HCT116 (cell line): ENCODE data around the gene CACNA2D3. TPM values are rescaled to one million over a fixed set of nuclear protein-coding genes. Genes with fewer than 3 reads are reported as not detected.

Experiments
- ATAC-seq: fragments of 200-7000 bp; cut with Tn5 transposase; 2 replicates; pipeline ENCODE4 v1.9.1; 2020; ENCODE audit warnings: mild to moderate bottlenecking, moderate library complexity
- BruUV-seq: library from RNA; stranded (reverse); fragments of 400-500 nt; replicated peaks from 2 replicates; lab custom pipeline; 2021; lab: Mats Ljungman, UMichigan
- CTCF ChIA-PET: fragments of 300-600 bp; sonication (Branson Sonifier 250); formaldehyde crosslinking; loops from one replicate; lab custom pipeline; 2021; ENCODE audit warnings: antibody characterized with exemption; lab: Charles Lee
- POLR2A ChIA-PET: fragments of 300-600, 350-600 bp; sonication (Branson Sonifier 250); formaldehyde crosslinking; loops from one replicate; lab custom pipeline; 2021; ENCODE audit warnings: antibody characterized with exemption; lab: Charles Lee
- RAD21 ChIA-PET, 2 experiments: fragments of 300-600 bp; sonication (Branson Sonifier 250); formaldehyde crosslinking; loops; one replicate each; lab custom pipeline; 2023; ENCODE audit warnings: low total read pairs in 2 of 2; ENCODE audit not compliant: uncharacterized antibody in 2 of 2, unreplicated experiment in 2 of 2, low non-redundant PET in 1 of 2; lab: Charles Lee
- DNase-seq: peaks from one replicate; pipeline ENCODE4 v3.0.0-alpha.2; 2010; ENCODE audit warnings: low read depth, low spot score
- H2AFZ ChIP-seq: fragments of 200-600 bp; shearing (Covaris generic), sonication (generic); 2 replicates; pipeline ENCODE4 v1.6.1; 2017; ENCODE audit warnings: low read depth, mixed run types, mixed read lengths, antibody characterized with exemption, low read length; ENCODE audit not compliant: poor library complexity, severe bottlenecking
- H3K27ac ChIP-seq: 2 replicates; pipeline ENCODE4 v1.5.1; 2012; ENCODE audit warnings: low read depth, low read length
- H3K27me3 ChIP-seq: fragments of 200-600 bp; sonication (generic); 2 replicates; pipeline ENCODE4 v1.6.1; 2016; ENCODE audit warnings: mixed run types, low read length, mixed read lengths; ENCODE audit not compliant: insufficient read depth
- H3K36me3 ChIP-seq, 2 experiments: fragments of 200-500 bp in 1 of 2; fragments of 200-600 bp in 1 of 2; sonication (Bioruptor generic) in 1 of 2; sonication (generic) in 1 of 2; 2 replicates each; pipeline versions ENCODE4 v1.5.1 to v1.6.1; 2014 to 2016; ENCODE audit warnings: low read length in 2 of 2, inconsistent platforms in 1 of 2, mixed read lengths in 1 of 2, mixed run types in 1 of 2; ENCODE audit not compliant: insufficient read depth in 2 of 2, control insufficient read depth in 1 of 2
- H3K4me1 ChIP-seq, 2 experiments: fragments of 200-600 bp in 1 of 2; sonication (generic) in 1 of 2; 2 replicates each; pipeline versions ENCODE4 v1.5.1 to v1.6.1; 2012 to 2017; ENCODE audit warnings: low read length in 2 of 2, inconsistent platforms in 1 of 2, mild to moderate bottlenecking in 1 of 2, mixed read lengths in 1 of 2, mixed run types in 1 of 2, moderate library complexity in 1 of 2; ENCODE audit not compliant: insufficient read depth in 2 of 2, control insufficient read depth in 1 of 2
- H3K4me2 ChIP-seq: fragments of 200-600 bp; sonication (generic); 2 replicates; pipeline ENCODE4 v1.6.1; 2017; ENCODE audit warnings: mixed run types, low read length, mixed read lengths
- H3K4me3 ChIP-seq, 2 experiments: fragments of 200-600 bp in 1 of 2; sonication (generic) in 1 of 2; replicated peaks in 1 of 2; 2 replicates each; pipeline ENCODE4 v1.5.1; 2011 to 2016; ENCODE audit warnings: low read length in 2 of 2, control low read depth in 1 of 2, low read depth in 1 of 2, mild to moderate bottlenecking in 1 of 2, mixed read lengths in 1 of 2, mixed run types in 1 of 2
- H3K79me2 ChIP-seq: fragments of 200-600 bp; sonication (generic); 2 replicates; pipeline ENCODE4 v1.6.1; 2017; ENCODE audit warnings: mild to moderate bottlenecking, mixed run types, low read length, moderate library complexity, mixed read lengths; ENCODE audit not compliant: insufficient read depth
- H3K9ac ChIP-seq: fragments of 200-600 bp; sonication (generic); 2 replicates; pipeline ENCODE4 v1.6.1; 2016; ENCODE audit warnings: low read length, mixed read lengths
- H3K9me2 ChIP-seq: fragments of 200-600 bp; sonication (generic), shearing (Covaris generic); 2 replicates; pipeline ENCODE4 v1.6.1; 2017; ENCODE audit warnings: mixed run types, mild to moderate bottlenecking, moderate library complexity; ENCODE audit not compliant: insufficient read depth
- H3K9me3 ChIP-seq, 2 experiments: fragments of 200-500 bp in 1 of 2; fragments of 200-600 bp in 1 of 2; sonication (Bioruptor generic) in 1 of 2; sonication (generic) in 1 of 2; 2 replicates each; pipeline ENCODE4 v1.6.1; 2014 to 2017; ENCODE audit warnings: low read length in 2 of 2, mixed read lengths in 2 of 2, inconsistent platforms in 1 of 2, low read depth in 1 of 2, mild to moderate bottlenecking in 1 of 2, mixed run types in 1 of 2, moderate library complexity in 1 of 2; ENCODE audit not compliant: control insufficient read depth in 1 of 2, insufficient read depth in 1 of 2
- H4K20me1 ChIP-seq: fragments of 200-600 bp; sonication (generic), shearing (Covaris generic); 2 replicates; pipeline ENCODE4 v1.6.1; 2017; ENCODE audit warnings: mixed run types, mild to moderate bottlenecking, moderate library complexity; ENCODE audit not compliant: insufficient read depth
- ATF3 ChIP-seq: IDR thresholded peaks from 2 replicates; pipeline ENCODE4 v1.6.1; 2012
- CEBPB ChIP-seq: IDR thresholded peaks from 2 replicates; pipeline ENCODE4 v1.6.1; 2012; ENCODE audit warnings: low read depth
- ELF1 ChIP-seq: IDR thresholded peaks from 2 replicates; pipeline ENCODE4 v1.6.1; 2012; ENCODE audit warnings: low read depth, borderline replicate concordance
- EZH2 ChIP-seq: fragments of 200-600 bp; sonication (generic); IDR thresholded peaks from 2 replicates; pipeline ENCODE4 v1.6.1; 2017; ENCODE audit warnings: antibody characterized with exemption, mixed run types
- JUND ChIP-seq: IDR thresholded peaks from 2 replicates; pipeline ENCODE4 v1.6.1; 2012
- POLR2AphosphoS5 ChIP-seq: IDR thresholded peaks from 2 replicates; pipeline ENCODE4 v1.6.1; 2011; ENCODE audit warnings: mild to moderate bottlenecking, low read depth, low read length, moderate library complexity
- RAD21 ChIP-seq: IDR thresholded peaks from 2 replicates; pipeline ENCODE4 v1.6.1; 2012; ENCODE audit warnings: low read depth, mild to moderate bottlenecking
- REST ChIP-seq: IDR thresholded peaks from 2 replicates; pipeline ENCODE4 v1.6.1; 2012; ENCODE audit warnings: low read depth
- SIN3A ChIP-seq: IDR thresholded peaks from 2 replicates; pipeline ENCODE4 v1.6.1; 2012; ENCODE audit warnings: low read depth
- SP1 ChIP-seq: IDR thresholded peaks from 2 replicates; pipeline ENCODE4 v1.6.1; 2012; ENCODE audit warnings: low read depth
- ZBTB33 ChIP-seq: IDR thresholded peaks from 2 replicates; pipeline ENCODE4 v1.6.1; 2011; ENCODE audit warnings: mild to moderate bottlenecking, low read length, moderate library complexity; ENCODE audit not compliant: insufficient replicate concordance; ENCODE audit errors: extremely low read depth
- ZNF274 ChIP-seq: fragments of 200-500 bp; sonication (Bioruptor generic); IDR thresholded peaks from 2 replicates; pipeline ENCODE4 v1.6.1; 2014; ENCODE audit warnings: mild to moderate bottlenecking, low read depth, low read length, inconsistent platforms
- intact Hi-C: fragments of 100-400 bp; cut with micrococcal nuclease; formaldehyde crosslinking; loops from 2 replicates; pipeline ENCODE4 v1.10.0; 2022
- total RNA-seq: library from RNA; stranded (reverse); gene quantifications from one replicate; pipeline ENCODE4 v1.2.1, GENCODE V29; 2021; ENCODE audit not compliant: unreplicated experiment
- TF ChIP-seq, protein P1 (sequence below), 3 experiments: fragments of 200-600 bp in 1 of 3; sonication (generic) in 1 of 3; IDR thresholded peaks in 2 of 3; conservative IDR thresholded peaks in 1 of 3; 2 replicates each; pipeline ENCODE4 v1.5.1; 2012 to 2017; ENCODE audit warnings: low read depth in 2 of 3, low read length in 2 of 3, antibody characterized with exemption in 1 of 3, borderline replicate concordance in 1 of 3, control low read depth in 1 of 3, mild to moderate bottlenecking in 1 of 3, mixed read lengths in 1 of 3, mixed run types in 1 of 3, moderate library complexity in 1 of 3; ENCODE audit not compliant: insufficient read depth in 1 of 3

Gene CACNA2D3
- total RNA-seq, 1 experiment from 2014 or later = 0.20 TPM

- BruUV-seq = no TSS peak
- H3K9ac ChIP-seq = no peak overlapping the region
- RAD21 ChIA-PET = no interaction called here
- H3K9me3 ChIP-seq = peaks cover 0 to 3% of the 10 kb centered on the region in 2 experiments; a peak in 1 of 4 replicates
- H3K4me2 ChIP-seq = no peak overlapping the region
- H3K4me1 ChIP-seq = no peaks in the 10 kb centered on the region
- H4K20me1 ChIP-seq = no peaks in the 10 kb centered on the region
- H3K27ac ChIP-seq = no peak overlapping the region
- CTCF ChIA-PET = no interaction called here
- POLR2A ChIA-PET = no interaction called here
- TF ChIP-seq ELF1 (no peak), POLR2AphosphoS5 (no peak), CEBPB (no peak), ZNF274 (no peak), EZH2 (no peak), ATF3 (no peak), RAD21 (no peak)
- DNase-seq = no peak
- H3K79me2 ChIP-seq = no peaks in the 10 kb centered on the region
- intact Hi-C loops = no loop called here
- H2AFZ ChIP-seq = no peak overlapping the region
- no peaks in the 10 kb centered on the region for H3K36me3 ChIP-seq
- no peak overlapping the region for H3K4me3 ChIP-seq
- no peaks in the 10 kb centered on the region for H3K27me3 ChIP-seq
- ATAC-seq = no peak
- no peaks in the 10 kb centered on the region for H3K9me2 ChIP-seq
These were observed 405.2 kb downstream of the CACNA2D3 start for GRCh38 chr3:54527521-54527920.

DNA sequence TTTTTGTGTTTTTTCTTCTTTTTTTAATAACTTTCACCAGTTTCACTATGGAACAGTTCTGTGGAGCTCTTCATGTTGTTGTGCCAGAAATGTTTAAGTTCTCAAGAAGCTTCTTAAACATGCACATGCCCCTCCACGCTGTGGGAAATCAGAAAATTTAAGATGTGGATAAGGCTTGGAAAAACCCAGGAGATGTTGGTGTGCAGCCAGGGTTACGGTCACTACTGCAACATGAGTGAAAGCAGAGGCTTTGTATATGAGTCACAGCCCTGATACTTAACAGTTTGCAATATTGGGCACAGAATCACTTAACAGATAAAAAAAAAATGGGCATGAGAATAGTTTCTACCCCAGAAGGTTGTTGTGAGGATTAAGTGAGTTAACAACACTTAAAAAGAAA lies 405.6 kb downstream of the CACNA2D3 start:
- H3K27me3 ChIP-seq = no peaks in the 10 kb centered on the region
- H3K79me2 ChIP-seq = no peaks in the 10 kb centered on the region
- no peaks in the 10 kb centered on the region for H4K20me1 ChIP-seq
- H3K4me3 ChIP-seq = no peak overlapping the region
- H2AFZ ChIP-seq = no peak overlapping the region
- intact Hi-C loops = no loop called here
- DNase-seq (no peak), ATAC-seq (no peak)
- no peaks in the 10 kb centered on the region for H3K9me2 ChIP-seq
- no peak overlapping the region for H3K27ac ChIP-seq
- BruUV-seq = no TSS peak
- peaks cover 0 to 3% of the 10 kb centered on the region in 2 experiments; a peak in 1 of 4 replicates for H3K9me3 ChIP-seq
- H3K4me1 ChIP-seq = no peaks in the 10 kb centered on the region
- ChIA-PET POLR2A (no interaction called here), RAD21 (no interaction called here), CTCF (no interaction called here)
- no peaks in the 10 kb centered on the region for H3K36me3 ChIP-seq
- H3K4me2 ChIP-seq = no peak overlapping the region
- H3K9ac ChIP-seq = no peak overlapping the region
- TF ChIP-seq ATF3 (no peak), SP1 (no peak), REST (no peak), JUND (no peak), ZBTB33 (no peak), SIN3A (no peak)
- TF ChIP-seq, protein P1, sequence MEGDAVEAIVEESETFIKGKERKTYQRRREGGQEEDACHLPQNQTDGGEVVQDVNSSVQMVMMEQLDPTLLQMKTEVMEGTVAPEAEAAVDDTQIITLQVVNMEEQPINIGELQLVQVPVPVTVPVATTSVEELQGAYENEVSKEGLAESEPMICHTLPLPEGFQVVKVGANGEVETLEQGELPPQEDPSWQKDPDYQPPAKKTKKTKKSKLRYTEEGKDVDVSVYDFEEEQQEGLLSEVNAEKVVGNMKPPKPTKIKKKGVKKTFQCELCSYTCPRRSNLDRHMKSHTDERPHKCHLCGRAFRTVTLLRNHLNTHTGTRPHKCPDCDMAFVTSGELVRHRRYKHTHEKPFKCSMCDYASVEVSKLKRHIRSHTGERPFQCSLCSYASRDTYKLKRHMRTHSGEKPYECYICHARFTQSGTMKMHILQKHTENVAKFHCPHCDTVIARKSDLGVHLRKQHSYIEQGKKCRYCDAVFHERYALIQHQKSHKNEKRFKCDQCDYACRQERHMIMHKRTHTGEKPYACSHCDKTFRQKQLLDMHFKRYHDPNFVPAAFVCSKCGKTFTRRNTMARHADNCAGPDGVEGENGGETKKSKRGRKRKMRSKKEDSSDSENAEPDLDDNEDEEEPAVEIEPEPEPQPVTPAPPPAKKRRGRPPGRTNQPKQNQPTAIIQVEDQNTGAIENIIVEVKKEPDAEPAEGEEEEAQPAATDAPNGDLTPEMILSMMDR (IDR thresholded peaks at IDR 0.05 in 2 of 3, conservative IDR thresholded peaks at IDR 0.05 in 1 of 3; ENCODE audit: borderline replicate concordance in 1 of 3, insufficient read depth in 1 of 3, low read depth in 2 of 3, low read length in 2 of 3) = no peak
